IMR-90 (cell line): Measurements from ENCODE around the gene CYFIP2. TPM values are rescaled to one million over a fixed set of nuclear protein-coding genes. Genes with fewer than 3 reads are reported as not detected.

ENCODE experiments used
- ATAC-seq: fragments of 200-7000 bp; cut with Tn5 transposase; 2 replicates; pipeline ENCODE4 v1.9.1; 2020; ENCODE audit warnings: low read depth, mild to moderate bottlenecking, moderate library complexity
- BruUV-seq: library from RNA; stranded (reverse); fragments of 400-500 nt; replicated peaks from 2 replicates; lab custom pipeline; 2021; lab: Mats Ljungman, UMichigan
- CTCF ChIA-PET: fragments of 300-600 bp; formaldehyde crosslinking; extraction: SDS; loops from one replicate; lab custom pipeline; 2021; ENCODE audit warnings: antibody characterized with exemption; lab: Yijun Ruan, JAX
- POLR2A ChIA-PET: fragments of 300-600 bp; sonication (Branson Sonifier 250); formaldehyde crosslinking; loops from one replicate; lab custom pipeline; 2022; ENCODE audit warnings: antibody characterized with exemption; ENCODE audit not compliant: unreplicated experiment; lab: Charles Lee
- DNase-seq: peaks from one replicate; pipeline ENCODE4 v3.0.0; 2013
- H2AFZ ChIP-seq: replicated peaks from 2 replicates; pipeline ENCODE3; 2013; ENCODE audit warnings: low read length, mild to moderate bottlenecking; ENCODE audit not compliant: poor library complexity
- H2AK5ac ChIP-seq: 2 replicates; pipeline ENCODE4 v1.6.1; 2013; ENCODE audit warnings: low read depth, low read length, inconsistent platforms
- H2AK9ac ChIP-seq: replicated peaks from 2 replicates; pipeline ENCODE3; 2013; ENCODE audit warnings: mild to moderate bottlenecking, low read depth, low read length, moderate library complexity; ENCODE audit not compliant: poor library complexity
- H2BK120ac ChIP-seq: 2 replicates; pipeline ENCODE4 v1.6.1; 2013; ENCODE audit warnings: low read depth, low read length, inconsistent platforms
- H2BK15ac ChIP-seq: 3 replicates; pipeline ENCODE4 v1.6.1; 2013; ENCODE audit warnings: low read depth, low read length, inconsistent platforms
- H2BK20ac ChIP-seq: 2 replicates; pipeline ENCODE4 v1.6.1; 2013; ENCODE audit warnings: low read depth, mild to moderate bottlenecking, inconsistent platforms, low read length, moderate library complexity
- H2BK5ac ChIP-seq: 2 replicates; pipeline ENCODE4 v1.6.1; 2013; ENCODE audit warnings: mild to moderate bottlenecking, low read depth, low read length, inconsistent platforms; ENCODE audit not compliant: poor library complexity, severe bottlenecking
- H3K14ac ChIP-seq: replicated peaks from 2 replicates; pipeline ENCODE4 v1.6.1; 2013; ENCODE audit warnings: low read depth, low read length, inconsistent platforms
- H3K18ac ChIP-seq: 2 replicates; pipeline ENCODE4 v1.6.1; 2013; ENCODE audit warnings: low read depth, low read length, control low read depth
- H3K23ac ChIP-seq: 2 replicates; pipeline ENCODE4 v1.6.1; 2013; ENCODE audit warnings: low read depth, low read length, inconsistent platforms
- H3K27ac ChIP-seq: 2 replicates; pipeline ENCODE4 v1.5.1; 2013; ENCODE audit warnings: mild to moderate bottlenecking, control low read depth, low read length; ENCODE audit not compliant: insufficient read depth
- H3K27me3 ChIP-seq: 2 replicates; pipeline ENCODE4 v1.6.1; 2013; ENCODE audit warnings: low read length; ENCODE audit not compliant: control insufficient read depth, insufficient read depth
- H3K36me3 ChIP-seq: 2 replicates; pipeline ENCODE4 v1.6.1; 2013; ENCODE audit warnings: low read length, mixed read lengths; ENCODE audit not compliant: control insufficient read depth, insufficient read depth
- H3K4ac ChIP-seq: 2 replicates; pipeline ENCODE4 v1.6.1; 2013; ENCODE audit warnings: low read depth, low read length, inconsistent platforms
- H3K4me1 ChIP-seq: 2 replicates; pipeline ENCODE4 v1.6.1; 2013; ENCODE audit warnings: low read length, mixed read lengths; ENCODE audit not compliant: control insufficient read depth, insufficient read depth
- H3K4me2 ChIP-seq: 2 replicates; pipeline ENCODE4 v1.6.1; 2013; ENCODE audit warnings: low read depth, mild to moderate bottlenecking, control low read depth, low read length, moderate library complexity
- H3K4me3 ChIP-seq: 2 replicates; pipeline ENCODE4 v1.5.1; 2013; ENCODE audit warnings: low read depth, mild to moderate bottlenecking, control low read depth, low read length, moderate library complexity; ENCODE audit not compliant: insufficient read depth
- H3K56ac ChIP-seq: 2 replicates; pipeline ENCODE4 v1.6.1; 2013; ENCODE audit warnings: low read length, inconsistent platforms; ENCODE audit not compliant: insufficient read depth; ENCODE audit errors: extremely low read depth
- H3K79me1 ChIP-seq, 2 experiments: 2 replicates each; pipeline ENCODE4 v1.6.1; 2013; ENCODE audit warnings: low read length in 2 of 2, inconsistent platforms in 1 of 2, low read depth in 1 of 2
- H3K9ac ChIP-seq: 2 replicates; pipeline ENCODE4 v1.6.1; 2013; ENCODE audit warnings: low read depth, low read length, control low read depth
- H3K9me1 ChIP-seq: 2 replicates; pipeline ENCODE4 v1.6.1; 2013; ENCODE audit warnings: low read length, inconsistent platforms; ENCODE audit not compliant: insufficient read depth
- H3K9me3 ChIP-seq: 2 replicates; pipeline ENCODE4 v1.6.1; 2013; ENCODE audit warnings: low read length; ENCODE audit not compliant: control insufficient read depth, insufficient read depth
- H4K20me1 ChIP-seq: 2 replicates; pipeline ENCODE4 v1.6.1; 2013; ENCODE audit warnings: low read length, inconsistent platforms; ENCODE audit not compliant: insufficient read depth
- H4K5ac ChIP-seq: 2 replicates; pipeline ENCODE4 v1.6.1; 2013; ENCODE audit warnings: mild to moderate bottlenecking, low read depth, low read length, control low read depth
- H4K8ac ChIP-seq, 2 experiments: 2 replicates each; pipeline ENCODE4 v1.6.1; 2013; ENCODE audit warnings: low read depth in 2 of 2, low read length in 2 of 2, control low read depth in 1 of 2, inconsistent platforms in 1 of 2
- H4K91ac ChIP-seq: 2 replicates; pipeline ENCODE4 v1.6.1; 2013; ENCODE audit warnings: low read depth, low read length, inconsistent platforms; ENCODE audit not compliant: insufficient read depth
- BHLHE40 ChIP-seq: fragments of 150-350 bp; IDR thresholded peaks from 2 replicates; pipeline ENCODE4 v1.6.1; 2016; ENCODE audit warnings: mild to moderate bottlenecking, low read depth, low read length
- CEBPB ChIP-seq: IDR thresholded peaks from 2 replicates; pipeline ENCODE4 v1.6.1; 2012; ENCODE audit warnings: low read depth, low read length, improper control_type of control experiment
- FOS ChIP-seq: fragments of 150-350 bp; IDR thresholded peaks from 2 replicates; pipeline ENCODE4 v1.6.1; 2016; ENCODE audit warnings: low read depth, low read length
- MAFK ChIP-seq: IDR thresholded peaks from 2 replicates; pipeline ENCODE4 v1.6.1; 2012; ENCODE audit warnings: low read depth, low read length, improper control_type of control experiment
- MXI1 ChIP-seq: IDR thresholded peaks from 2 replicates; pipeline ENCODE4 v1.6.1; 2012; ENCODE audit warnings: low read depth, mild to moderate bottlenecking, low read length, moderate library complexity, borderline replicate concordance
- NFE2L2 ChIP-seq: fragments of 150-350 bp; IDR thresholded peaks from 2 replicates; pipeline ENCODE4 v1.6.1; 2016; ENCODE audit warnings: low read depth, mild to moderate bottlenecking, low read length
- POLR2A ChIP-seq: IDR thresholded peaks from 2 replicates; pipeline ENCODE4 v1.6.1; 2012; ENCODE audit warnings: mild to moderate bottlenecking, low read depth, low read length
- RAD21 ChIP-seq: IDR thresholded peaks from 2 replicates; pipeline ENCODE4 v1.6.1; 2012; ENCODE audit warnings: low read length, improper control_type of control experiment
- RCOR1 ChIP-seq: IDR thresholded peaks from 2 replicates; pipeline ENCODE4 v1.6.1; 2012; ENCODE audit warnings: mild to moderate bottlenecking, low read length, improper control_type of control experiment; ENCODE audit not compliant: insufficient replicate concordance
- RFX5 ChIP-seq: IDR thresholded peaks from 2 replicates; pipeline ENCODE4 v1.8.0; 2012; ENCODE audit warnings: low read depth, mild to moderate bottlenecking, low read length, moderate library complexity
- SMC3 ChIP-seq: fragments of 150-350 bp; IDR thresholded peaks from 2 replicates; pipeline ENCODE4 v1.6.1; 2016; ENCODE audit warnings: low read depth, mild to moderate bottlenecking, antibody characterized with exemption, low read length, moderate library complexity
- WGBS, 2 experiments: methylation state at CpG; one replicate each; pipeline versions ENCODE4 v1.1.5 to v1.1.7; 2013; ENCODE audit warnings: missing lambda C conversion rate in 2 of 2; ENCODE audit not compliant: insufficient read length in 1 of 2; ENCODE audit errors: extremely low coverage in 2 of 2; 5-methylcytosine and 5-hydroxymethylcytosine counted together
- dilution Hi-C: fragments of 300-500 bp; cut with HindIII; formaldehyde crosslinking; loops from one replicate; pipeline ENCODE4 v1.14.3; 2018; ENCODE audit warnings: low sequenced_read_pairs; ENCODE audit not compliant: unreplicated experiment
- in situ Hi-C: fragments of 300-500 bp; cut with MboI; formaldehyde crosslinking; loops from 3 replicates; pipeline ENCODE4 v1.14.3; 2019; ENCODE audit warnings: low sequenced_read_pairs, inconsistent platforms, mixed read lengths
- intact Hi-C: fragments of 100-400 bp; cut with micrococcal nuclease; formaldehyde crosslinking; loops from 2 replicates; pipeline ENCODE4 v1.10.0; 2022
- polyA plus RNA-seq, 3 experiments: library from polyadenylated mRNA; depleted of rRNA; stranded (reverse); fragments of >200 nt; gene quantifications; 2 replicates each; pipeline ENCODE4 v1.2.3, GENCODE V29; 2012; ENCODE audit warnings: low replicate concordance in 1 of 3
- total RNA-seq: library from RNA; depleted of rRNA; stranded (reverse); fragments of >200 nt; gene quantifications from 2 replicates; pipeline ENCODE4 v1.2.3, GENCODE V29; 2012
- TF ChIP-seq, protein P1 (sequence below): fragments of 150-350 bp; IDR thresholded peaks from 2 replicates; pipeline ENCODE4 v1.6.1; 2016; ENCODE audit warnings: low read depth, mild to moderate bottlenecking, low read length, moderate library complexity, borderline replicate concordance
- TF ChIP-seq, protein P2 (sequence below): fragments of 150-350 bp; IDR thresholded peaks from 2 replicates; pipeline ENCODE4 v1.6.1; 2017; ENCODE audit warnings: mild to moderate bottlenecking, antibody characterized with exemption, low read length, low read depth

CYFIP2 gene
- total and polyA plus RNA-seq, 2 of the 4 experiments (the other 2 are of a cell fraction), result 6.8 to 13.4 TPM

DNA sequence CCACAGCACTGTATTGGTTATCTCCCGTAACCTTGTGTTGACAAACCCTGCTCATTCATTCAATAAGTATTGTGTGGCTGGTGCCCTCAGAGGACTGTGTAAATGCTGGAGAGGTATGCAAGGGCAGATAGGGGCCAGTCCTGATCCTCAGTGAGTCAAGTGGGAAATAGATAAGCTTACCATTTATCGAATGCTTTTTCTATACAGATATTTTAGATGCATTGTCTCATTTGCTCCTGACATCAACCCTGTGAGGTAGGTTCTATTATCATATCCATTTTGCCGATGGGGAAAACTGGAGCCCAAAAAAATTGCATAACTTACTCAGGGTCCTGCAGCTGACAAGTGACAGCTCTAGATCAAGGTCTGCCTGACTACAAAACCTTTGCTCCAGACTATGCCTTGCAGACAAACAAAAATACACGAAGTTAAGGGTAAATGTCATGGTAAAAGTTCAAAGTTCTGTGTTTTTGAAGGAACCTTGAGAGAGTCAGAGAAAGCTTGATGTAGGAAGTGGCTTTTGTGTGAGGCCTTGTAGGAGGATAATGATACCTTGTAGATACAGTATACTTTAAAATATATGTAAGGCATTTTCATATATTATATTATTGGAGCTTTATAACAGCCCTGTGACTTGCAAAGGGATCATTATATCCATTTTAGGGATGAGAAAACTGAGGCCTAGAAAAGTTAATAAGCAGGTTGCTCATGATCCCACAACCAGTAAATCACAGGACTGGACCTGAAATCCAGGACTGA lies 22.7 kb downstream of the CYFIP2 start (continued):
- TF ChIP-seq RAD21, result no peak

DNA sequence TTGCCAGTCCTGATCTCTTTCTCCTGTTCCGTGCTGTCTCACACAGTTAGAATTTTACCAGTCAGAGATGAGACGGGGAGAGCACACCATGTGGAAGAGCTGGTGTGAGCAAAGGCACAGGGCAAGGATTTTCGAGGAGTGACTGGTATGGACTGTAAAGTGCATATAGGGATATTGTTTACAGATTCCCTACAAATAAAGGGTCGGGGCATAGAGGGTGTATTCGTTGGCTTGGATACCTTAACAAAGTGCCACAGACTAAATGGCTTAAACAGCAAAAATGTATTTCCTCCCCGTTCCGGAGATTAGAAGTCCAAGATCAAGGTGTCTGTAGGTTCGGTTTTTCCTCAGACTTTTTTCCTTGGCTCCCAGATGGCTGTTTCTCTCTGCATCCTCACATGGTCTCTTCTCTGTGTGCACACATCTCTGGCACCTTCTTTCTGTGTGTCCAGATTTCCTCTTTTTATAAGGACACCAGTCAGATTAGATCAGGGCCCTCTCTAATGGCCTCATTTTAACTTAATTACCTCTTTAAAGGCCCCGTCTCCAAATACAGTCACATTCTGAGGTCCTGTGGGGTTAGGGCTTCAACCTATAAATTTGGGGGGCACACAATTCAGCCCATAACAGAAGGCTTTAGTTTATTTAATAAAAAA lies 23.4 kb downstream of the CYFIP2 start:
- no peak overlapping the region for H4K5ac ChIP-seq
- no peak overlapping the region for H2BK5ac ChIP-seq
- H2AK5ac ChIP-seq, result no peak overlapping the region
- no peak overlapping the region for H2AFZ ChIP-seq
- POLR2A ChIA-PET, result no interaction called here
- H2BK15ac ChIP-seq, result no peak overlapping the region
- no peak overlapping the region for H3K18ac ChIP-seq
- ATAC-seq (no peak), DNase-seq (no peak)
- H3K4ac ChIP-seq, result no peak overlapping the region
- no peaks in the 10 kb centered on the region for H4K20me1 ChIP-seq
- no peak overlapping the region for H3K4me3 ChIP-seq
- H3K23ac ChIP-seq, result no peak overlapping the region
- H3K4me2 ChIP-seq, result no peak overlapping the region
- CTCF ChIA-PET, result no interaction called here
- H3K14ac ChIP-seq, result no peak overlapping the region
- no peaks in the 10 kb centered on the region for H3K79me1 ChIP-seq
- H3K9ac ChIP-seq, result no peak overlapping the region
- no peak overlapping the region for H3K56ac ChIP-seq
- H4K8ac ChIP-seq, result no peak overlapping the region
- no peaks in the 10 kb centered on the region for H3K9me3 ChIP-seq
- intact Hi-C loops, result no loop called here
- BruUV-seq, result no TSS peak
- peaks cover 12% of the 10 kb centered on the region; the same call in 1 of the 2 replicates for H3K9me1 ChIP-seq
- H3K4me1 ChIP-seq, result peaks cover 4% of the 10 kb centered on the region; the same call in 1 of the 2 replicates
- no peak overlapping the region for H2AK9ac ChIP-seq
- H4K91ac ChIP-seq, result no peak overlapping the region
- WGBS, 2 experiments, result 90% methylated on average over 3 of the region's 9 CpGs; no CpG with 5 or more reads in 1 of the 2 experiments
- in situ Hi-C loops, result no loop called here
- no peak overlapping the region for H3K27ac ChIP-seq
- H3K36me3 ChIP-seq, result peaks cover 2% of the 10 kb centered on the region
- H3K27me3 ChIP-seq, result peaks cover 1% of the 10 kb centered on the region; the same call in 1 of the 2 replicates
- no peak overlapping the region for H2BK120ac ChIP-seq
- H2BK20ac ChIP-seq, result no peak overlapping the region
- dilution Hi-C loops, result no loop called here
- TF ChIP-seq POLR2A, result no peak
- no peak for TF ChIP-seq FOS
- no peak for TF ChIP-seq NFE2L2
- no peak for TF ChIP-seq RCOR1
- no peak for TF ChIP-seq MXI1
- no peak for TF ChIP-seq RFX5
- no peak for TF ChIP-seq RAD21
- TF ChIP-seq, protein P1, sequence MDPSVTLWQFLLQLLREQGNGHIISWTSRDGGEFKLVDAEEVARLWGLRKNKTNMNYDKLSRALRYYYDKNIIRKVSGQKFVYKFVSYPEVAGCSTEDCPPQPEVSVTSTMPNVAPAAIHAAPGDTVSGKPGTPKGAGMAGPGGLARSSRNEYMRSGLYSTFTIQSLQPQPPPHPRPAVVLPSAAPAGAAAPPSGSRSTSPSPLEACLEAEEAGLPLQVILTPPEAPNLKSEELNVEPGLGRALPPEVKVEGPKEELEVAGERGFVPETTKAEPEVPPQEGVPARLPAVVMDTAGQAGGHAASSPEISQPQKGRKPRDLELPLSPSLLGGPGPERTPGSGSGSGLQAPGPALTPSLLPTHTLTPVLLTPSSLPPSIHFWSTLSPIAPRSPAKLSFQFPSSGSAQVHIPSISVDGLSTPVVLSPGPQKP, result no peak
- no peak for TF ChIP-seq SMC3
- TF ChIP-seq, protein P2, sequence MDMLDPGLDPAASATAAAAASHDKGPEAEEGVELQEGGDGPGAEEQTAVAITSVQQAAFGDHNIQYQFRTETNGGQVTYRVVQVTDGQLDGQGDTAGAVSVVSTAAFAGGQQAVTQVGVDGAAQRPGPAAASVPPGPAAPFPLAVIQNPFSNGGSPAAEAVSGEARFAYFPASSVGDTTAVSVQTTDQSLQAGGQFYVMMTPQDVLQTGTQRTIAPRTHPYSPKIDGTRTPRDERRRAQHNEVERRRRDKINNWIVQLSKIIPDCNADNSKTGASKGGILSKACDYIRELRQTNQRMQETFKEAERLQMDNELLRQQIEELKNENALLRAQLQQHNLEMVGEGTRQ, result no peak
- TF ChIP-seq MAFK, result no peak
- TF ChIP-seq CEBPB, result no peak
- no peak for TF ChIP-seq BHLHE40
